ENCODE measurements around the gene BMPR1B.

Gene BMPR1B

DNA sequence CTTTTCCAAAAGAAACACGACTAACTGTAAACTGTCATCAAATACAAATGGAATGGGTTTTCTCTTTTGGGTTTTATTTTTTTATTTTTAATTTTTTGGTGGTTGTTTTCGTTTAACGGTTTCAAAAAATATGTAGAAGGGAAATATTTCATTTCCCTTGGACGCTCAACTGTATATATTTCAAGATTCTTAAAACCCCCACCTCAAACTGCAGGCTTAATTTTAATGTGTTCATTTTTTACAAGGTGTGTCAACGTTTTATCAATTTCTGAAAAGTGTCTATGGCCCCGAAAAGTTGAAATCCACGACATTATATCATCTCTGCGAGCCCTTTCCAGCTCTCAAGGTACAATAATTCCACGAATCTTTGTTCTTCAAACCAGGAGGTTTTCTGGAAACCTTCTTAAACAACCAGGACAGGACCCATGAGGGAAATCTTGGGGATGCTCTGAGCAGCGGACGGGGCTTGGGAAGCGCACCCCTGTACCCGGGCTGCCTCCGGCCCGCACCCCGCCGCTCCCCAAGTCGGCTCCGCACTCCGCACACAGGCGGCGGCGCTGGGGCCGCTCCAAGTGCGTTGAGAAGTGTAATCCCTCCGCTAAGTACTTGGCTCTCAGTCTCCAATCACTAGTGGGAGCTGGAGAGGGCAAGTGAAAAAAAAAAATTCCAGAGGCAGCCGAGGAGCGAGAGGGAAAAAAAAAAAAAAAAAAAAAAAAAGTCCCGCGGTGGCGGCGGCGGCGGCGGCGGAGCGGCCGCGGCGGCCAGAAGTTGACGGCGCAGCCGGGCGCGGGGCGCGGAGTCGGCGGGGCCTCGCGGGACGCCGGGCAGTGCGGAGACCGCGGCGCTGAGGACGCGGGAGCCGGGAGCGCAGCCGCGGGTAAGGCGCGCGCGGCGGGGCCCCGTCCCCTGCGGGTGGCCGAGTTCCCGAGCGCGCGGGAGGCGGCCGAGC lies at the start of gene BMPR1B:
TSS of gene BMPR1B (plus strand) at position 764 of the 949 bp plus-strand sequence. CDS start 346,470 bp downstream, outside the sequence.
- no peak for DNase-seq (ENCODE audit: low spot score)

DNA sequence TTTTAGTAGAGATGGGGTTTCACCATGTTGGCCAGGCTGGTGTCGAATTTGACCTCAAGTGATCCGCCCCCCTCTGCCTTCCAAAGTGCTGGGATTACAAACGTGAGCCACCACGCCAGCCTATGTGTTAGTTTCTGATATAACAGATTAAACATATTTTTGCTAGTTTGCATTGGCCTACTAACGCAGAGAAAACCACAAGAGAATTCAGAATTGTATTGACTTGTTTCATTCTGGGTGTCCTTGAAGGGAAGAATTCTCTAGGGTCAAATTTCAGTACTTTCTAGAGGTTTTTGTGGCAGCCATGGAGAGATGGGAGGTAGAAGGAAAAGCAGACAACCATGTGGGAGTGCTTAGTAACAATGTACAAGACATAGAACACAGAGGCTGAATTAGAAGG lies 46.1 kb upstream of the BMPR1B start:
- DNase-seq (ENCODE audit: low spot score), result no peak

GRCh38 chr4:94714365-94715160 lies 43.2 kb upstream of the BMPR1B start:
- no peak for DNase-seq (ENCODE audit: low spot score)

GRCh38 chr4:94715726-94716125 lies 42.0 kb upstream of the BMPR1B start:
- no peak for DNase-seq (ENCODE audit: low spot score)

DNA sequence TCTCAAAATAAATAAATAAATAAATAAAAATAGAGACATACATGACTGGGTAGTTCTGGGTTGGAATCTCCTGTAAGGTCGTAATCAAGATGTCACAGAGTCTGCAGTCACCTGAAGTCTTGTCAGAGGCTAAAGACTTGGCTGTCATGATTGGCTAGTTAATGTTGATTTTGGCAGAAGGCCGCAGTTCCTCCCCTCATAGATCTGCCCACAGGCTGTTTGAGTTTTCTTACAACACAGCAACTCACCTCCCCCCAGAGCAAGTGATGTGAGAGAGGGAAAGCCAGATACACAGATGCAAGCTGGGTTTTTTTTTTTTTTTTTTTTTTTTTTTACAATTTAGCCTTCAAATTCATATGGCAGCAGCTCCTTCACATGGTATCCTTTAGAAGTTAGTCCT lies 36.4 kb upstream of the BMPR1B start:
- DNase-seq (ENCODE audit: low spot score), result no peak

DNA sequence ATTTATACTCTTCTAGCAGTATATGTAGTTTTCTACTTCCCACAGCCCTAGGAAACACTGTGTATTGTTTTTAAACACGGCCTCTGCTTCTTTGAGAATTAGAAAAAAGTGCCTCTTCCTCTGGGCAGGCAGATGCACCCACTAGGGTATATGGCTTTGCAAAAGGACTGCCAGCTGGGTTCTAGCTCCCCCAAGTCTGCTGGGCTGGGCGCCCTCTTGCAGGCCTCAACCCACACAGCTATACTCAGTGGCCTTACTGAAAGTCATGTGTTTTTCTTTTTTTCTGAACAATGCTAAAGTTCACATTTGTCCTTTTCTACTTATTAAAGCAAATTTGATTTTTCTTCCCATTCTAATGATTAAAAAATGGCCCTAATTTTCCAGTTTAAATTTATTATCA lies 35.5 kb upstream of the BMPR1B start:
- no peak for DNase-seq (ENCODE audit: low spot score)

DNA sequence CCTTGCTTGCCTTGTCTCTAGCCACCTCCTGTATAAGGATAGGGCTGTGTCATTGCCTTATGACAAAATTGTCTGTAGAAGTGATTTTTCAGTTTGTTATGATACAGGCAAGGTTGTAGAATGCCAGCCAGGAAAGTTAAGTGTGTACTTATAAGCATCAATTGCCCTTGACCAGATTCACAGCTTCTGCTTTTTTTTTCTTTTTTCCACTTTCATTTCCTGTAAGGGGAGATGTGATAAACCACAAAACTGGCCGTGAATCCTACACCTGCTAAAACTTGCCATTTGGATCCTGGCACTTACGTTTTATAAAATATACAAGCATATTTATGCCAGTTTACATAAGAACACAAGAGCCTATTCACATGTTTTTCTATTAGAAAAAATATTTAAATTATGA lies 35.0 kb upstream of the BMPR1B start:
- DNase-seq (ENCODE audit: low spot score), result no peak

DNA sequence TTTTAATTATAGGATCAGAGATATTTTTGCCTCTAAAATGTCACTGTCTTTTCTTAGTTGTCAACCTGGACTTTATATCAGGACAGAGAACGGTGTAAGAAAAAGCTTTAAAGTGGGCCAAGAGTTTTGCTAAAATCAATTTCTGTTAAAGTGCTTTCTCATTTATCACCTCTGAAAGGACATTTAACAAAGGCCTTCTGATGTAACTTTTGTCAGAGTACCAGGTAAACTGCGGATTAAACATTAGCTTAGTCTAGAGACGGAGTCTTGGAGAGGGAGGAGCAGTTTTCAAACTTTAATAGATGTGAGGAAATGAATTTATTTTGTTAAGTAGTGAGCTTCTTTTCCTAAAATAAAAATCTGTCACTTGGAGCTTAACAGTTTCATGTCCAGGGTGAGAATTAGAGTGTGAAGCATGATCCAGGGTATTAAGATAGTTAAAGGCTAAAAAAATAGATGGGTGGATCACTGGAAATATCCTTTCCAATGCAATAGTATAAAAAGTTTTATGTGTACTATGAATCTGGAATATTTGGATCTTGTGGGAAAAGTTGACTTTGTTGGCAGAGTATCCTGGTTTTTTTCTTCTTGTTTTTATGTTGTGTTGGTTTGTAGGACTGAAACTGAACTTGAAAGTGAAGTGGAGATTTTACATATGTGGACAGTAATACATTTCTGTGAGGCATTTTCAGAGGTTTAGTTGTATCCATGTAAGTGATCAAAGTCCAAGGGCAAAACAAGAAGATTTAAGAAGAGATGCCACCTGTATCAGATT lies 33.6 kb upstream of the BMPR1B start:
- DNase-seq (ENCODE audit: low spot score), result no peak

DNA sequence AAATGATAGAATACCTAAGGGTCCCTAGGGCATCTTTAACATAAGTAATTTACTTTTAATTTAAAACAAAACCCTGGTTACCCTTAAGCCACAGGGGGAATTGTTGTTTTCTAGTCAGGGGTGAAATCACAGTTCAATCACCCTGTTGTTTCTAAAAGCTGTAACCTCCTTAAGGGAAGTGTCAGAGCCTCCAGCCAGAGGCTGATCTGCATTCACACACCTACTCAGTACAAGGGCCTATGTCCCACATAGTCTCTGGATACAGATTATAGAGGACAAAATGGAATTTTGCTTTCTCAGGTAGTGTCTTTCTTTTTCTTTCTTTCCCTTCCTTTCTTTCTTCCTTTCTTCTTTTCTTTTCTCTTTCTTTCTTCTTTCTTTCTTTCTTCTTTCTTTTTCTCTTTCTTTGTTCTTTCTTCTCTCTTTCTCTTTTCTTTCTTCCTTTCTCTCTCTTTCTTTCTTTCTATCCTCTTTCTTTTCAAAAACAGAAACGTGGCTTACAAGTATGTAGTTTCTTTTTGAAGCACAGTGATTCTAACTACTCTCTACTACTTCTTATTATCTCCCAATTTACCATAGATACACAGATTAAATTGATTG lies 31.1 kb upstream of the BMPR1B start:
- DNase-seq (ENCODE audit: low spot score), result no peak

- DNase-seq (ENCODE audit: low spot score), result no peak
These were observed 29.5 kb upstream of the BMPR1B start for GRCh38 chr4:94728056-94728766.

DNA sequence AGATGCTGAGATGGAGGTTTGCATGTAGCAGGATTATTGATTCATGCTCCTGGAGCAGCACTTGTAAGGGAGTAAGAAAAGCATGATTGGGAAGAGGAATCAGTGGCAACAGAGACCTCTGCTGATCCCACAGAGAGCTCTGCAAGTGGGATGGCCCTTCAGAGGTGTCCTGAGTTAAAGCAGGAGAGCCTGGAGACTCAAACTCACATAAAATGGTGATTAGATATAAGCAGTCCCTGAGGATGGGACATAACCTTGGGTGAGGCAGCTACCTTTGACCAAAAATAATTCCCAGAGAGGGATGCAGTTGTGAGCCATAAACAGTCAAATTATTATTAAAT lies 25.4 kb upstream of the BMPR1B start:
- no peak for DNase-seq (ENCODE audit: low spot score)

- no peak for DNase-seq (ENCODE audit: low spot score)
These were observed 18.0 kb upstream of the BMPR1B start for GRCh38 chr4:94739741-94740140.

GRCh38 chr4:94741304-94741703 lies 16.5 kb upstream of the BMPR1B start:
- DNase-seq (ENCODE audit: low spot score), result no peak

- DNase-seq (ENCODE audit: low spot score), result no peak
These were observed 13.9 kb upstream of the BMPR1B start for GRCh38 chr4:94743838-94744237.

GRCh38 chr4:94744850-94745249 lies 12.9 kb upstream of the BMPR1B start:
- no peak for DNase-seq (ENCODE audit: low spot score)

GRCh38 chr4:94746746-94747145 lies 11.0 kb upstream of the BMPR1B start:
- no peak for DNase-seq (ENCODE audit: low spot score)

DNA sequence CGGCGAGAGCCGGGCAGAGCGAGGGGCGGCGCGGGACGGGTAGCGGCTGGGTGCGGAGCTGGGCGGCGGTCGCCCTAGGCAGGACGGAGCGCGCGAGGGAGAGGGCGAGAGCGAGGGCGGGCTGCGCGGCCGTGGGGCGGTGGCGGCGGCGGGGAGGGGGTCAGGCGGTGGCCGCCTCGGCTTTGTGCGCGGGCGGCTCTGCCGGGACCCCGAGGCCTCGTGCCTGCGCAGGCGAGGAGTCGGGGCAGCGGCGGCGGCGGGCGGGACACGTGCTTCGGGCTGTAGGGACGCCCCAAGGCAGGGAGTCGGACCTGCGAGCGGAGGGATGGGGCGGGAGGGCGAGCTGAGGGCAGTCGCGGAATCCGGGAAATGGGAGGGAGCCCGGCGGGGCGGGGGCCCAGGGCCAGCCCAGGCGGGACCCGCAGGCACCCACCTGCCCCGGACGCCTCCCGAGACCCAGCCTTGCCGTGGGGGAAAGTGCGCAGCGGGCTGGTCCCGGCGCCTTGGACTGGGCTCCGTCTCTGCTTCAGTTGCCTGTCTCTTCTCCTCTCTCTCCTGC lies 465 bp downstream of the BMPR1B start:
- no peak for DNase-seq (ENCODE audit: low spot score)

DNA sequence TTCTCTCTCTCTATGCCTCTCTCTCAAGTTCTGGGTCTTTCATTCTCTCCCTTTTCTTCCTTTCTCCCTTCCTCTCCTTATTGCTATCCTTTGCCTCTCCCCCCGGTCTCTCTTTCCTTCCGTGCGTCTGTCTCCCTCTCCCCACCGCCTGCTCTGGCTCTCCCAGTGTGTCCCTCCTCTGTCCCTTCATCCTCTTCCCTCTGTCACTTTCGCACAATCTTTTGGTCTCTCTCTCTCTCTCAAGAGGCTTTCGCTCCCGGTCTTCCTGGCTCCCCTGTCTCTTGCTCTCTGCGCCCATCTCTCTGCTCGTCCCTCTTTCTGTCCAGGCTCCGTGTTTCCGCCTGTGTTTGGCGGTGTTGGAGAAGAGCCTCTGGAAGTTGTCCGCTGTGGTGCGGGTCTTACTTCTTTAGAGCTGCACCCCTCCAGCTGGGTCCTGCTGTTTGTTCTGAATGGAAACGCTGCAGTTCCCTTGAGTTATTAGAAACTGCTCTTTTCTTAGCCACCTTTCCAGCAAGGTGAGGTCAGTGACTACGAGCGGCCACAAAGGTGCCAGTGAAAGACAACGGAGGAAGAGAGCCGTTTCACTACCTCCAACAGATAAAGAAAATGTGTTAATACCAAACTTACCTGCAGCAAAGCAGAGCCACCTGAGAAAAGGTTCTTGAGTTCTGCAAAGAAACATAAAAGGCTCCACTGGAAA lies 1.1 kb downstream of the BMPR1B start:
- DNase-seq (ENCODE audit: low spot score), result no peak

DNA sequence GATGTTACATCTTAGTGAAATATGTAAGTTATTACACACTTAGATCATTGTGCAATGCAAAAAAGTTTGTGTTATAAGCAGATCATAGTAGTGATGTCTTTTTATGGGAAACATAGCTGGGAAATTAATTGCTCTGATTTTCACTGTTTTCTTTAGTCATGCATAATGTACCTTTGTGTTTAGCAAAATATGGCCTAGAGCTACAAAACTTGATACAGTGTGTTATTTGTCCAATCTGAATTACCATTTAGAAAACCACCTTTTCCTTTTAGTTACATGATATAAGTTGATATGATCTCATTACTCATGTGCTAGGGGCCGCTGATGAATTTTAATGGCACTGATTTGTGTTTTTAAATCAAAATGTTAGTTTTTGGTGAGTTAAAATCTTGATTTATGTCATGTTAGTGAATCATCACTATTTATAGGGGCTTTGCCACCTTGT lies 2.0 kb downstream of the BMPR1B start:
- DNase-seq (ENCODE audit: low spot score), result no peak

DNA sequence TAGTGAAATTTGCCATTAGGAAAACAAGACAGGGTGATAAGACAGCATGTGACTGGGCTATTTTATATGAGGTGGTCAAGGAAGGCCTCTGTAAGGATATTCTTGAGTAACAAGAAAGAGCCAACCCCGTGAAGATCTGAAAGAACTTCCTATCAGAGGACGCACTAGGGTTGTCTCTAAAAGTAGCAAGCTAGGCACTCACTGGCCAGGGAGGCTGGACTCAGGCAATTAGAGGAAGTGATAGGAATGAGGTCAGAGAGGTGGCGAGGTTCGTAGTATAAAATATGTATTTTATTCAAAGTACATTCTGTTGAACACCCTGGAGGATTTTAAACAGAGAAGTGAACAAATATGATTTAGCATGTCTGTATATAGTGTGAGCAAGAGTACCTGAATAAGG lies 4.6 kb downstream of the BMPR1B start:
- no peak for DNase-seq (ENCODE audit: low spot score)
